Measurements from ENCODE around the gene NRGN. TPM values are rescaled to one million over a fixed set of nuclear protein-coding genes. Genes with fewer than 3 reads are reported as not detected.

Gene NRGN
- total and polyA plus RNA-seq, 2 experiments from 2014 or later, result 0.23 to 0.32 TPM

- no peak overlapping the region for H3K4me3 ChIP-seq
- no peaks in the 10 kb centered on the region for H3K4me1 ChIP-seq (ENCODE audit: insufficient read depth)
- no peak overlapping the region for H3K4me2 ChIP-seq (ENCODE audit: unreplicated experiment)
- no peaks in the 10 kb centered on the region for H4K20me1 ChIP-seq (ENCODE audit: insufficient read depth)
- H3K27ac ChIP-seq, result no peak overlapping the region
- H3K9me3 ChIP-seq (ENCODE audit: low read depth), result no peaks in the 10 kb centered on the region
- H3K9ac ChIP-seq, result no peak overlapping the region
- no peaks in the 10 kb centered on the region for H3K36me3 ChIP-seq (ENCODE audit: low read depth)
- peaks cover 13% of the 10 kb centered on the region; the same call in 1 of the 2 replicates for H3K27me3 ChIP-seq (replicated peaks; ENCODE audit: insufficient read depth)
- no peak for TF ChIP-seq EZH2 (IDR thresholded peaks at IDR 0.05; ENCODE audit: insufficient read depth, poor library complexity, severe bottlenecking)
- TF ChIP-seq EZH2phosphoT487 (IDR thresholded peaks at IDR 0.05; ENCODE audit: insufficient read depth, low read depth), result no peak
- H3K9me2 ChIP-seq (ENCODE audit: insufficient read depth), result no peaks in the 10 kb centered on the region; the same call in 1 of the 2 replicates
- no peaks in the 10 kb centered on the region for H3F3A ChIP-seq (ENCODE audit: insufficient read depth)
- H3K79me2 ChIP-seq (ENCODE audit: insufficient read depth), result no peaks in the 10 kb centered on the region
- no peak overlapping the region for H2AFZ ChIP-seq
- in situ Hi-C loops (cut with MboI), result no loop called here
- WGBS, 2 experiments (ENCODE audit: low coverage in 1 of 2, low lambda C conversion rate in 2 of 2, missing lambda C conversion rate in 2 of 2), result 41 to 46% methylated on average over 4 of the region's 4 CpGs
- no peak for DNase-seq
These were observed 31.9 kb upstream of the NRGN start for GRCh38 chr11:124707829-124708228.

DNA sequence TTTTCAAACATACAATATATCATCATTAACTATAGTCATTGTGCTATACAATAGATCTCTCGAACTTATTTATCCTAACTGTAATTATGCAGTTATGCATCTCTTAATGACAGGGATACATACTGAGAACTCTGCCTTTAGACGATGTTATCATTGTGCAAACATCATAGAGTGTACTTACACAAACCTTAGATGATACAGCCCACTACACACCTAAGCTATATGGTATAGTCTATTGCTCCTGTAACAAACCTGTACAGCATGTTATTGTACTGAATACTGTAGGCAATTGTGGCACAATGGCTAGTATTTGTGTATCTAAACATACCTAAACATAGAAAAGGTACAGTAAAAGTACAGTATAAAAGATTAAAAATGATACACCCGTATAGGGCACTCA is 27.4 kb upstream of the NRGN start:
- no peak overlapping the region for H3K4me2 ChIP-seq (ENCODE audit: unreplicated experiment)
- H3K9me2 ChIP-seq (ENCODE audit: insufficient read depth), result no peaks in the 10 kb centered on the region
- no peak overlapping the region for H2AFZ ChIP-seq
- no peak overlapping the region for H3K27ac ChIP-seq
- H3K79me2 ChIP-seq (ENCODE audit: insufficient read depth), result no peaks in the 10 kb centered on the region
- TF ChIP-seq EZH2 (IDR thresholded peaks at IDR 0.05; ENCODE audit: insufficient read depth, poor library complexity, severe bottlenecking) (no peak), EZH2phosphoT487 (IDR thresholded peaks at IDR 0.05; ENCODE audit: insufficient read depth, low read depth) (no peak)
- H3K4me3 ChIP-seq, result no peak overlapping the region
- WGBS, 2 experiments (ENCODE audit: low coverage in 1 of 2, low lambda C conversion rate in 2 of 2, missing lambda C conversion rate in 2 of 2), result 46 to 53% methylated on average over 3 of the region's 3 CpGs
- DNase-seq, result no peak
- no peaks in the 10 kb centered on the region for H3K9me3 ChIP-seq (ENCODE audit: low read depth)
- in situ Hi-C loops (cut with MboI), result no loop called here
- H3K9ac ChIP-seq, result no peak overlapping the region
- no peaks in the 10 kb centered on the region for H3F3A ChIP-seq (ENCODE audit: insufficient read depth)
- no peaks in the 10 kb centered on the region for H4K20me1 ChIP-seq (ENCODE audit: insufficient read depth)
- no peaks in the 10 kb centered on the region for H3K36me3 ChIP-seq (ENCODE audit: low read depth)
- peaks cover 42% of the 10 kb centered on the region for H3K27me3 ChIP-seq (replicated peaks; ENCODE audit: insufficient read depth)
- no peaks in the 10 kb centered on the region for H3K4me1 ChIP-seq (ENCODE audit: insufficient read depth)

- H3K27me3 ChIP-seq (replicated peaks; ENCODE audit: insufficient read depth), result peaks cover 71% of the 10 kb centered on the region
- H4K20me1 ChIP-seq (ENCODE audit: insufficient read depth), result no peaks in the 10 kb centered on the region
- no peaks in the 10 kb centered on the region for H3K9me3 ChIP-seq (ENCODE audit: low read depth)
- 51 to 59% methylated on average over 3 of the region's 3 CpGs for WGBS, 2 experiments (ENCODE audit: low coverage in 1 of 2, low lambda C conversion rate in 2 of 2, missing lambda C conversion rate in 2 of 2)
- H3K4me3 ChIP-seq, result no peak overlapping the region
- DNase-seq, result peak; percentile 11
- no peaks in the 10 kb centered on the region for H3F3A ChIP-seq (ENCODE audit: insufficient read depth)
- no peak for TF ChIP-seq EZH2 (IDR thresholded peaks at IDR 0.05; ENCODE audit: insufficient read depth, poor library complexity, severe bottlenecking)
- no peak for TF ChIP-seq EZH2phosphoT487 (IDR thresholded peaks at IDR 0.05; ENCODE audit: insufficient read depth, low read depth)
- in situ Hi-C loops (cut with MboI), result no loop called here
- H3K9me2 ChIP-seq (ENCODE audit: insufficient read depth), result no peaks in the 10 kb centered on the region
- H3K4me2 ChIP-seq (ENCODE audit: unreplicated experiment), result no peak overlapping the region
- no peak overlapping the region for H3K27ac ChIP-seq
- H3K4me1 ChIP-seq (ENCODE audit: insufficient read depth), result no peaks in the 10 kb centered on the region
- H3K9ac ChIP-seq, result no peak overlapping the region
- no peaks in the 10 kb centered on the region for H3K79me2 ChIP-seq (ENCODE audit: insufficient read depth)
- no peak overlapping the region for H2AFZ ChIP-seq
- no peaks in the 10 kb centered on the region for H3K36me3 ChIP-seq (ENCODE audit: low read depth)
These were observed 23.2 kb upstream of the NRGN start for GRCh38 chr11:124716591-124716990.

DNA sequence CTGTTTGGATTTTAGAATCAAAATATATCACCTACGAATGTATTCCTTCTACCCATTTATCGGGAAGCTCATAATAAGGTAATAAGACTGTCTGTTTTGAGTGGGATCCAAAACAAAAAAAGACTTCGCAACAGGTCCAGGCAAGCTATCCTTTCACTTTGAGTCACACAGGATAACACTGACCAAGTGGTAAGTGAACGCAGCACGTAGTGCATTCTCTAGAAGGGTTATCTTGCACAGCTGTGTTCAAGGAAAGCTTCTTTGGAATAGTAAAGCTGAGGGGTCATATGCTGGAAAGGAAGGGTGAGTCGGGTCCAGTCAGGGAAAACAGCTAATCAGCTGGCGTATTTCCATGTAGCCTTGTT is 22.3 kb upstream of the NRGN start:
- H3K79me2 ChIP-seq (ENCODE audit: insufficient read depth), result no peaks in the 10 kb centered on the region
- H3K27me3 ChIP-seq (replicated peaks; ENCODE audit: insufficient read depth), result peaks cover 78% of the 10 kb centered on the region
- H3K27ac ChIP-seq, result no peak overlapping the region
- no peak overlapping the region for H3K9ac ChIP-seq
- 57 to 58% methylated on average over 7 of the region's 7 CpGs for WGBS, 2 experiments (ENCODE audit: low coverage in 1 of 2, low lambda C conversion rate in 2 of 2, missing lambda C conversion rate in 2 of 2)
- TF ChIP-seq EZH2 (IDR thresholded peaks at IDR 0.05; ENCODE audit: insufficient read depth, poor library complexity, severe bottlenecking), result no peak
- TF ChIP-seq EZH2phosphoT487 (IDR thresholded peaks at IDR 0.05; ENCODE audit: insufficient read depth, low read depth), result 0 out of 2 replicates have a peak, but pooled peaks have one; percentile 5
- H4K20me1 ChIP-seq (ENCODE audit: insufficient read depth), result no peaks in the 10 kb centered on the region
- H3K9me3 ChIP-seq (ENCODE audit: low read depth), result no peaks in the 10 kb centered on the region
- no peaks in the 10 kb centered on the region for H3K4me1 ChIP-seq (ENCODE audit: insufficient read depth)
- no peaks in the 10 kb centered on the region for H3K9me2 ChIP-seq (ENCODE audit: insufficient read depth)
- no peaks in the 10 kb centered on the region for H3K36me3 ChIP-seq (ENCODE audit: low read depth)
- H3K4me3 ChIP-seq, result no peak overlapping the region
- no peak for DNase-seq
- H3K4me2 ChIP-seq (ENCODE audit: unreplicated experiment), result peak overlapping the region; percentile 59
- H2AFZ ChIP-seq, result no peak overlapping the region
- in situ Hi-C loops (cut with MboI), result no loop called here
- H3F3A ChIP-seq (ENCODE audit: insufficient read depth), result no peaks in the 10 kb centered on the region
